Neural crest cell (in vitro differentiated cells): ENCODE measurements around the gene GRK6. TPM values are rescaled to one million over a fixed set of nuclear protein-coding genes. Genes with fewer than 3 reads are reported as not detected.
A peak's percentile ranks its signal among the peaks of the same experiment; 100 is the strongest.

Experiments used
- DNase-seq: peaks from one replicate; pipeline ENCODE4 v3.0.0; 2021; ENCODE audit warnings: low read depth, mixed read lengths, low spot score
- H3K27ac Mint-ChIP-seq: one replicate; pipeline ENCODE4 v1.8.0; 2021; ENCODE audit warnings: mild to moderate bottlenecking, mixed read lengths; ENCODE audit not compliant: unreplicated experiment
- H3K27me3 Mint-ChIP-seq: 2 replicates; pipeline ENCODE4 v1.8.0; 2021; ENCODE audit warnings: low read depth, mild to moderate bottlenecking, mixed read lengths
- H3K36me3 Mint-ChIP-seq: 2 replicates; pipeline ENCODE4 v1.8.0; 2021; ENCODE audit warnings: low read depth, mild to moderate bottlenecking, mixed read lengths
- H3K4me1 Mint-ChIP-seq: 2 replicates; pipeline ENCODE4 v1.8.0; 2021; ENCODE audit warnings: mixed read lengths
- H3K4me3 Mint-ChIP-seq: one replicate; pipeline ENCODE4 v1.8.0; 2021; ENCODE audit warnings: mild to moderate bottlenecking, mixed read lengths
- H3K9me3 Mint-ChIP-seq: 2 replicates; pipeline ENCODE4 v1.8.0; 2021; ENCODE audit warnings: mixed read lengths
- CTCF ChIP-seq: fragments of 200-600 bp; sonication (generic); conservative IDR thresholded peaks from 2 replicates; pipeline ENCODE4 v1.5.0; 2021; ENCODE audit warnings: antibody characterized with exemption, mild to moderate bottlenecking
- total RNA-seq: library from RNA; stranded (reverse); gene quantifications from 2 replicates; pipeline ENCODE4 v1.2.1, GENCODE V29; 2021

The GRK6 gene
- total RNA-seq, 1 donor from 2014 or later, result 54.9 TPM

GRCh38 chr5:177457852-177458681 lies 31.6 kb downstream of the GRK6 start:
- Mint-ChIP-seq H3K27ac (no peak overlapping the region), H3K36me3 (peaks cover 14% of the 10 kb centered on the region), H3K27me3 (peaks cover 25% of the 10 kb centered on the region), H3K9me3 (no peaks in the 10 kb centered on the region), H3K4me1 (peaks cover 34% of the 10 kb centered on the region), H3K4me3 (peak overlapping the region; percentile 95)
- no peak for DNase-seq
- no peak for TF ChIP-seq CTCF

DNA sequence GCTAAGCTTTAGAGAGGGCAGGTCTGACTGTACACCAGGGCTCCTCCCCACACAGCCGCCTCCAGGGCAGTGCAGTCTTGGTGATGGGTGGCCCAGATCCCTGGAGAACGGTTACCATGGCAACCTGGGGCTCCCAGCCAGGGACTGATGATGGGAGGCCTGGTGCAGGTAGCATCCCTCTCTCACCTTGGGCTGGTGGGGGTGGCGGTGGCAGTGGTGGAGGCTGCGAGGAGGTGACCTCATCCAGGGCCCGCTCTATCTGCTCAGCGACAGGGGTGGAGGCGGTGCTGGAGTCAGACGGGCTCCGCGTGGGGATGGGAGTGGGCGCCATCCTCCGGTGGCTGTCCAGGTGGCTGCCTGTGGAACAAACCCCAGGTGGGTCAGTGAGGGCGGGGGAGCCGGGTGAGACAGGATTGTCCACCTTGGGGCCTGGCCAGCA lies 32.5 kb downstream of the GRK6 start:
- no peaks in the 10 kb centered on the region for H3K9me3 Mint-ChIP-seq
- peak overlapping the region; percentile 47 for H3K4me3 Mint-ChIP-seq
- peaks cover 21% of the 10 kb centered on the region for H3K36me3 Mint-ChIP-seq
- peaks cover 27% of the 10 kb centered on the region for H3K4me1 Mint-ChIP-seq
- no peak for TF ChIP-seq CTCF
- DNase-seq, result no peak
- no peak overlapping the region for H3K27ac Mint-ChIP-seq
- H3K27me3 Mint-ChIP-seq, result peaks cover 16% of the 10 kb centered on the region

GRCh38 chr5:177459357-177459756 lies 32.9 kb downstream of the GRK6 start:
- H3K27ac Mint-ChIP-seq, result no peak overlapping the region
- H3K4me3 Mint-ChIP-seq, result peak overlapping the region; percentile 47
- H3K4me1 Mint-ChIP-seq, result peaks cover 25% of the 10 kb centered on the region
- H3K9me3 Mint-ChIP-seq, result no peaks in the 10 kb centered on the region
- H3K36me3 Mint-ChIP-seq, result peaks cover 21% of the 10 kb centered on the region
- peaks cover 15% of the 10 kb centered on the region for H3K27me3 Mint-ChIP-seq
- DNase-seq, result no peak
- no peak for TF ChIP-seq CTCF

DNA sequence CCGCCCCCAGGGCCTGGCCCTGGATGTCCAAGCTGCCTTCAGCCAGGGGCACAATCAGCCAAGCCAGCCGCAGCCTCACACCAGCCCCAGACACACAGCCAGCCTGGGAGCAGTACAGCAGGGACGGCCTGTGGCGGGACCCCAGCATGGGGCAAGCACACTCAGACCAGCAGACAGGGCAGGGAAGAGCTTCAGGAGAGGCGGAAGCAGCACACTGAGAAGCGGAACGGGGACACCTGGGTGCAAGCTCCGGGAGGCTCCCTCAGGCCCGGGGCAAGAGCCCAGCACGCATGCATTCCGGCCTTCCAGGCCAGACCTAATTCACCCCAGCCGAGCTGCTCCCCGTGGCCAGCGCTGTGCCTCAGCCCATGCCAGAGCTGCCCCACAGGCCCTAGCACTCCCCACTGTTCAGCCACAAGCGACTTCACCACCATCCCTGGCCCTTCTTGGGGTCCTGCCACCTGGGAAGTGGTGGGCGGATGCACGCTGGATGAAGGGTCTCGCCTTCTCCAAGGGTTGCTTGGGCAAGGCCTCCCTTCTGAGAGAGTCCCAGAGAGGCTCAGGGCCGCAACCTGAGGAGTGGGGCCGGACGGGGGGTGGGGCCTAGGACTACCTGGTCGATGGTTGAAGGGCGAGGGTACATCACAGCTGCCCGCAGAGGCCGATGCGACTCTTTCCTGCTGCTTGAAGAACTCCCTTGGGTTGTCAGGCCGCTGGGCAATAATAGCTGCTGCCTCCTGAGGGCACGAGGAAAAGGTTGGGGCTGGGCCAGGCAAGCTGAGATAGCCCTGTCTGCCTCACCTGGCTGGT lies 33.5 kb downstream of the GRK6 start:
- peaks cover 22% of the 10 kb centered on the region for H3K36me3 Mint-ChIP-seq
- no peak overlapping the region for H3K27ac Mint-ChIP-seq

More for the DNA sequence above, 33.5 kb downstream of the GRK6 start:
- Mint-ChIP-seq H3K9me3 (no peaks in the 10 kb centered on the region), H3K4me1 (peaks cover 25% of the 10 kb centered on the region), H3K4me3 (peak overlapping the region; percentile 74), H3K27me3 (peaks cover 15% of the 10 kb centered on the region)
- no peak for TF ChIP-seq CTCF
- no peak for DNase-seq
